HG03432 (cell line): ENCODE measurements around the gene CNPY3.

Experiments
- ATAC-seq: cut with Tn5 transposase; IDR thresholded peaks from one replicate; pipeline ENCODE4 v1.9.1; 2021; ENCODE audit warnings: mild to moderate bottlenecking, moderate library complexity; ENCODE audit not compliant: unreplicated experiment

The CNPY3 gene

GRCh38 chr6:42978839-42979522 is 49.7 kb downstream of the CNPY3 start, which contains the start of gene PEX6:
Gene PEX6 (minus strand): TSS chr6:42979181. CDS start chr6:42979150, 31 bp downstream.
- peak; percentile 93 for ATAC-seq

DNA sequence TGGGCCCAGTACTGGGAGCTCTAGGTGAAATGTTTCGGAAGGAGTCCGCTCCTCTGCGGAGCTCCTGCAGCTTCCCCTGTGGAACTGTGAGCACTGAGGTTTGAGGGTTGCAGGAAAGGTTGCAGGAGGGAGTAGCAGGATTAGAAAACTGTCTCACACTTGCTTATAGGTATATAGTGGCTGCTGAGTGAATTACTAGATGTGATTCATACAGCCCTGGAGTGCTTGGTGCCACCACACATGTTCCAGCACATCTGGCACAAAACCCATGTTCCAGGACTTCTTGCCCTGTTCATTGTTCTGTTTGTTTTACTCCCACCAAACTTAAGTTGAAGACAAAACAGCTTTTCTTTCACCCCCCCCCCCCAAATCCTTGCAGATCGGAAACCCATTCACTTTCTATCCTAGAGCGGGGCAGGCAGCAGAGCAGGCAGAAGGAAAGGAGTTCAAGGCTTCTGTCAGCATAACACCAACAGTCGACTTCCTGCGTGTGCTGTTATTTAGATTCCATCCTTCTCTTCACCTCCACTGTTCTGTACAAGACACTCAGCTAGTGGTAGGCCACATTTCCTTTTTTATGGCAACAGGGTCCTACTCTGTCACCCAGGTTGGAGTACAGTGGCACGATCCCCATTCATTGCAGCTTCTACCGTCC is 50.4 kb downstream of the CNPY3 start:
- ATAC-seq, result peak; percentile 7

- no peak for ATAC-seq
These were observed 52.6 kb downstream of the CNPY3 start for GRCh38 chr6:42981836-42982235.

- peak; percentile 96 for ATAC-seq
These were observed 55.0 kb downstream of the CNPY3 start, which contains the start of gene PPP2R5D for GRCh38 chr6:42984001-42984923. Gene PPP2R5D (plus strand): TSS chr6:42984570. CDS start chr6:42984678, 108 bp downstream.

DNA sequence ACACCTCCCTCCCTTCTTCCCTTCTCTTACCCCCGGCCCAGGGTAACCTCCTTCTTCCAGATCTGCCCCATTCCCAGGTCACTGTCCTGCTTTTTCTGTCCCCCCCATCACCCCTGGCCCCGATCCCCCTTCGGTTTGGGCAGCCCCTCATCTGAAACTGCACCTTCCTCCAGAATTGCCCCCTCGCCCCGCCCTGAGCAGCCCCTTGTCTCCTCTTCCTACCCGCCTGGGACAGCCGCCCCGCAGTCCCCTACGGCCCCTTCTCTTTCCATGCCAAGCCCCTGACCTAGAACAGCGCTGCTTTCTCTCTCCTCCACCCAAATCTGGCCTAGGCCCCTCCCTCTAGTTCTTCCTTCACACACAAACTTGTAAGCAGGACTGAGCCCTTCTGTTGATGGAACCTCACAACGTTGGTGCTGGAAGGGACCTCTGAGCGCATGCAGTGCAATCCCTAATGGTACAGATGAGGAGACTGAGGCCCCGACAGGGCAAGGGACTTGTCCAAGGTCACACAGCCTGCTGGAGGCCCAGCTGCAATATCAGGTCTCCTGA is 55.7 kb downstream of the CNPY3 start:
- ATAC-seq, result no peak

DNA sequence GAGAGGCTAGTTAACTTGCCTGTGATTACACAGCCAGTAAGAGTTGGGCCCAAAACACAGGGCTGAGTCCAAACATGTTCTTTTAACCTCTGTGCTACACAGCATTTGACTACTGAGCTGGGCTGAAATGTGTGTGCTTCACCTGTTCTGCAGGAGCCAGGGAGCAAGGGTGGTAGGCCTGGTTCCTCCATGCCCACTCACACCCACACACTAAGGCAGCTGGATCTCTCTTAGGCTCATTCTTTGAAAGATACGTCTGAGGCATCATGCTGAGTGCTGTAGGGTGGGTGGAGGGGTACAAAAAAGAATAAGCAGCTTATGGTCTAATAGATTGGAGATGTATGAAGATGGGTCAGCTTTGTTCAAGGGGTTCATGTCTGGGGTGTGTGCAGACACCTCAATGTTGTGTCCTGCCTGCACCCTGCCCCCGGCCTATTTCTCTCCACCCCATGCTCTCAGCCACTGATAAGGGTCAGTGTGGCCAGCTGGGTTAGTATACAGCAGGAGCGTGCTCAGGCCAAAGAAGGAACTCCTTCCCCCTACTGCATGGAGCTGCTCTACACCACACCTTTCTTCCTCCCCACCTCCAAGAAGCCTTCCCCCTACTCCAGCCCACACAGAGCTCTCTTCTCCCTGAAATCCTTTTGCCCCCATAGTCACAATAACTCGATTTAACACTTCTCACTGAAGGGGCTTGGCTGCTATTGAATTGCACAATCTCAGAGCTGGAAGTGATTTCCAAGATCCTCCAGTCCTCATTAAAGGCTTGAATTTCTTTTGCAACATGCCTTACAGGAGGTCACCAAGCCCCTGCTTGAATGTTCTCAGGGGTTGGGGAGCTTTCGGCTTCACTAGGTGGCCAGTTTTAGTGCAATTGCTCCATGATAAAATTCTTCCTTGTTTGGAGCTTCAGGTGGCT is 58.5 kb downstream of the CNPY3 start:
- ATAC-seq, result no peak

DNA sequence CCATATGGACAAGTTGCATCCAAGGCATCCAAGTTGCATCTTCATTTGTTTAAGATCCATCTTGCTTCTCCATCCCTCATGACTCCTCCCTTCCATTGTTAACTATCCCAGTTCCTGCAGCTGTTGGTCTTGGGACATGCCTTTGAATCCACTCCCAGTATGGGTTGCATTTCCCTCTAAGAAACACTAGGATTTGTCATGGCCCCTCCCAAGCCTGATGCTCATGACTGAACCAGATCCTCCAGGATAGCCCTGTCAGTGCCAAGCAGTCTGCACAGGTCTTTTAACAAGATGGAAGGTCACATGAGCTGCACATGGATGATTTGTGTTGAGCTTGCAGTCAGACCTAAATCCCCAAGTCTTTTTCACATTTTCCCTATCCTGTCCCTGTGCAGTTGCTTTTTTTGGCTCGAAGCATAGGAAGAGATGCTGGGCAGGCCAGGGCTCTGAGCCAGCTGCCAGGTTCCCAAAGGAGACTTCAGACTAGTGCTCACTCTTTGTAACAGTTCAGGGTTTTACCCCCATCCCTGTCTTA is 59.3 kb downstream of the CNPY3 start:
- ATAC-seq, result no peak
